NCI-H510A (cell line): ENCODE measurements around the gene PPARA.
"Not testable (repeated sequence)": the region's sequence is repeated elsewhere in the genome, so short reads cannot be mapped to it uniquely, and the experiment has no call there.

Source experiments
- DNase-seq: peaks from one replicate; lab custom pipeline; 2025; lab: John Stamatoyannopoulos, UW

PPARA gene

GRCh38 chr22:46244771-46245170, 94.4 kb downstream of the PPARA start:
- DNase-seq: no peak

DNA sequence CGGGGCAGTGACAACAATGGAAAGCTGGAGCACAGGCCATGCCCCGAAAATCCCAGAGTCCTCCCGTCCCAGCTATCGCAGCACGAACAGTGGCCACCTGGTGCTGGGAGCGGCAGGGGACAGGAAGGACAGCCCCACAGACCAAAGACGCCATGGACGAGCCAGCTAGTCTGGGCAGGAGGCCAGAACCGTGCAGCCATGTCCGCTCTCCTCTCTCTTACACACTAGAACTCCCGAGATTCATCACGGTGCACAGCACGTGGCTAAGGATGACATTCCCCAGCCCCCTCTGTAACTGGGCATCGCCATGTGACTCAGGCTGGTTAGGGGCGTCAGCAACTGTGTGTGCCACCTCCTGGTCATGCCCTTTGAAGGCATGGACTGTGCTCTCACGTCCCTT, 95.2 kb downstream of the PPARA start:
- DNase-seq: no peak

GRCh38 chr22:46246178-46246577, 95.9 kb downstream of the PPARA start:
- DNase-seq: no peak

GRCh38 chr22:46247443-46247975, 97.2 kb downstream of the PPARA start:
- DNase-seq: no peak

DNA sequence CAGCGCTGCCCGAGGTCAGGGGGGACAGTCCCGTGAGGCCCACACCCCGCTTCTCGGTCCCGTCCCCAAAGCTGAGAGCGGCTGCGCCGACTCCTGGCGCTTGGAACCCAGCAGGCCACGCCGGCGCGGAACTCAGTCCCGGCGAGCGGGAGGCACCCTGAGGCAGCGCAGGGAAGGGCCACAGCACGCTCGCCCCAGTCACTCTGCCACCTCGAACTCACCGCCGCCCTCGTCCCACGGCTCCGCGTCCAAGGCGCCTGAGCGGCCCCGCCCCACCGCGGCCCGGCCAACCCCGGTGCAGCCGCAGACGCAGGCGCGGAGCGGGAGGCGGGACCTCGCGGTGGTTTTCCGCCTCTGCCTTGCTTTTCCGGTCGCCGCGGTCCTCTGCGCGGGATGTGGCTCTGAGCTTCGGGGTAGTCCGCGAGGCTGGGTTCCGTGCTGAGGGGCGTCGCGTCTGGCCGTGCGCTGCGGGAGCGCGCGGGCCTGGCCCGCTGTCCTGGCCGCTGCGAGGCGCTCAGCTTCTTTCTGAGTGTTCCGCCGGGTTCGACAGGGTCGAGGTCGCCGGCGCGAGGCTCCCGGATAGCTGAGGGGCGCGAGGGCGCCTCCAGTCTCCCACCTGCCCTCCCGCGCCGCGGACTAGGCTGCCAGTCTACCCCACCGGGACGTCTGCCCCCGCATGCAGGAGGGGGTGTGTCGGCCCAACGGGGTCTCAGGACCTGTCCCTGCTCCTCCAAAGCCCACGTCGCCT, 99.9 kb downstream of the PPARA start, which contains the start of gene CDPF1:
TSS of gene CDPF1 (minus strand) at position 259 of the 748 bp plus-strand sequence. CDS start 2,009 bp downstream, outside the sequence.
- DNase-seq: peak; percentile 51

DNA sequence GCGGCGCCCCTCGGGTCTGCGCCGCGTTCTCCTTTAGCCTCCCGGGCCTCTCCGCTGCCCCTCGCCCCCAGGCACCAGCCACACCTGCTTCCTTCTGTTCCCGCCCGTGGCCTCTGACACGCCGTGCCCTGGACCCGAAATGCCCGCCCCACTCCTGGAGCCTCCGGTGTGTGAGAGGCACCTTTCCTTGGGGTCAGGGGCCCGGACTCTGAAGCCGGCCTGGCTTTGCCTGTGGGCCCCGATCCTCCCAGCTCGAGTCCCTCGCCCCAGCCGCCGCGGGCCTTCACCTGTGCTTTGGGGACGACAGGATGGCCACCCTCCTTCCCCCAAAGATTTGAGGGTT, 100.4 kb downstream of the PPARA start:
- no peak for DNase-seq

GRCh38 chr22:46251266-46251665, 100.9 kb downstream of the PPARA start:
- DNase-seq: no peak

DNA sequence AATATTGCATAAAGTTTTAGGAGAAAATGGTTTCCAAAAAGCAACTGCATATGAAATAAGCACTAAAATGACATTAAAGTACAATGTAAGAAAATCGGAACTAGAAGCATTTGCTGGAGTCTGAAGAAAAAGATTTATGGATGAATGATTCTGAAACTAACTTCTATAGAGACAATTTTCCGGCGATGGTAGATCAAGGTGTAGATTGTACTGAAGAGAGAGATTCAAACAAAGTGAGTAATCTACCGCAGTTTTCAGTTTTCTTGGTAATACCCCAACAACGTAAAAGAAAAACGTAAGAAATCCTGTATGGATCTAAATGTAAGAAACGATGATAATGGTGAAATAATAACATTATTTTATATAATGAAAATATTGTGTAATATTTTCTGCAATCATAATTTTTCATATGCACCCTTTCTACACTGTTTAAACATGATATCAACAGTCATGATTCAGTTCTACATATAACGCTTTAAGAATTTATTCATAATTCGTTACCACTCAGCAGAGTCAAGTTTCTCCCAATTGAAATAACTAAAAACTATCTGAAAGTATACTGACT, 101.6 kb downstream of the PPARA start:
- no peak for DNase-seq

- DNase-seq: no peak
Observed at GRCh38 chr22:46256358-46256958, 106.1 kb downstream of the PPARA start.

DNA sequence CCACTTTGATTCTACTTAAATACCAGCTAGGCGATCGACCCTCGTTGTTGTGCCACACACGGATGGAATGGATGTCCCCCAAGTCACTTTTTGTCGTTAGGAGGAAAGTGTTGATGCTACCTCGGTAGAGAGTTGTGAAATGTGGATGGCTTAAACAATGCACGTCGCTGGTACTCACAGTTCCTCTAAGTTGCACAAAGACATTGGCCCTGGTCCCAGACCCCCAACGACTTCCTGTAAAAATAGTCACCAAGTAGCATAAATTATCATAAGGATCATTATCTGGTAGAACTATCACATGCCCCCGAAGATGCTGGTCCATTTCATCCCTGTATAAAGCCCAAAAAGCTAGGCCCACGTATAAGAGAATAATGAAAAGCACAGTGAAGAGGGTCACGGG, 109.0 kb downstream of the PPARA start:
- no peak for DNase-seq

DNA sequence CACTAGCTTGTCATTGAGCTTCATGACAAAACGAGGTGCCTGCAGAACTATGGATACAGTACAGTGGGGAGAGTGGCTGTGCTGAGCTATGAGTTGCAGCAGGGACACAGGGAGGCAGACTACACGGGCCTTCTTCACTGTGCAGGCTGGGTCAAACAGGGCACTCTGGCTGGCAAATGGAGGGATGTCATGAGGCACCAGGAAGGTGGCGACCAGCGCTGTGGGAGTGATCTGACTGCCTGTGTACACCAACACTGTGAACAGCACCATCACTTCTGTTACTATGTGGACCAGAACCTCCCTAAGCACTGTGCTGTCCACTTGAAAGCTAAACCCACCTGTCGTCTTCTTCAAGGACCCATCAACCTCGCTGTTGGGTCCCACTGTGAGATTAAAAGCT, 109.7 kb downstream of the PPARA start:
- DNase-seq: no peak

DNA sequence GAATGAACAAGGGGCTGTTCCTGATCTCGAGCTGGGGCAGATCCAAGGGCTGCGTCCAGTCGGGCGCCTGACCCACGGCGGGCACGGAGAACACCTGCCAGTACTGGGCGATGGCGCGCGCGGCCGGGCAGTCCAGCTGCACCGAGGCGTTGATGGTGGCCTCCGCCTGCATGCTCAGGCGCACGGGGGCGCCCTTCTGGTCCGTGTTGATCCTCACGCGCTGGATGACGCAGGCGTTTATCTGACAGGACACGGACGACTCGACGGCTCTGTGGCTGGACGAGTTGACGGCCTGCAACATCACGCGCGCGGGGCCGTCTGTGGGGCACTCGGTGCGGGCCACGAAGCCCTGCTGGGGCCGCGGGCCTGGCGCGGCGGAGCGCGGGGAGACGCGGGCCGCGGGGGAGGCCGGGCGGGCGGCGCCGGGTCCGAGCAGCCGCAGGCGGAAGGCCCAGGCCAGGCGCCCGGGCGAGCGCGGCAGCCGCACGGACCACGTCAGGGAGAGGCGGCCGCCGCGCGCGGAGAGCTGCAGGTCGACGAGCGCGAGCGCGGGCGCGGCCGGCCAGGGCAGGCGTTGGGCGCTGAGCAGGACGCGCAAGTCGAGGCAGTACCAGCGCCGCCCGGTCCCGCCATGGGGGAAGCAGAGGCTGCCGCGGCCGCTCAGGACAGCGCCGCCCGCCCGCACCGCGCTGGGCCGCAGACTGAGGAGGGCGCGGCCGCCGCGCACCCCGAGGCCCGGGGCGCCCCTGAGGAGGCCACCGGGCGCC, 112.3 kb downstream of the PPARA start:
- DNase-seq: peak; percentile 21

DNA sequence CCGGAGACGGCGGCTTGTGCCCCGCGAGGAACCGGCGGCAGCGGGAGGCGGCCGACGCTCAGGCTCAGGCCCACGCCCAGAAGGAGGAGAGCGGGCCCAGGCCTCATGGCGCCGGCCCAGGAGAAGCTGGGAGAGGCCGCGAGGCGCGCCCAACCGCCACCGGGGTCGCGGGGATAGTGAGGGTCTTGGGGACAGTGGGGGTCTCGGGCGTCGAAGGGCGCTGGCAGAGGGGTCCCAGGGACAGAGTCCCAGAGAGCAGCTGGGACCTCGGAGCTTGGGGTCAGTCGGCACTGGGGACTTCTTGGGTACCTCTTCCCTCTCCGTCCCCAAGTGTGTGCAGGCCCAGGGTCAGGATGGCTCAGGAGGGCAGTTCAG, 112.9 kb downstream of the PPARA start, which contains the start of gene PKDREJ:
TSS of gene PKDREJ (minus strand) at position 128 of the 375 bp plus-strand sequence. CDS start at position 107, 21 bp downstream.
- DNase-seq: no peak

DNA sequence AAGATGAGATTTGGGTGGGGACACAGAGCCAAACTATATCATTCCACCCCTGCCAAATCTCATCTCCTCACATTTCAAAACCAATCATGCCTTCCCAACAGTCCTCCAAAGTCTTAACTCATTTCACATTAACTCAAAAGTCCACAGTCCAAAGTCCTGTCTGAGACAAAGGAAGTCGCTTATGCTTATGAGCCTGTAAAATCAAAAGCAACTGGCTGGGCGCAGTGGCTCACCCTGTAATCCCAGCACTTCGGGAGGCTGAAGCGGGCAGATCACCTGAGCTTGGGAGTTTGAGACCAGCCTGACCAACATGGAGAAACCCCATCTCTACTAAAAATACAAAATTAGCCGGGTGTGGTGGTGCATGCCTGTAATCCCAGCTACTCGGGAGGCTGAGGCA, 114.2 kb downstream of the PPARA start:
- DNase-seq: not testable (repeated sequence)

GRCh38 chr22:46265627-46266026, 115.3 kb downstream of the PPARA start:
- not testable (repeated sequence) for DNase-seq

DNA sequence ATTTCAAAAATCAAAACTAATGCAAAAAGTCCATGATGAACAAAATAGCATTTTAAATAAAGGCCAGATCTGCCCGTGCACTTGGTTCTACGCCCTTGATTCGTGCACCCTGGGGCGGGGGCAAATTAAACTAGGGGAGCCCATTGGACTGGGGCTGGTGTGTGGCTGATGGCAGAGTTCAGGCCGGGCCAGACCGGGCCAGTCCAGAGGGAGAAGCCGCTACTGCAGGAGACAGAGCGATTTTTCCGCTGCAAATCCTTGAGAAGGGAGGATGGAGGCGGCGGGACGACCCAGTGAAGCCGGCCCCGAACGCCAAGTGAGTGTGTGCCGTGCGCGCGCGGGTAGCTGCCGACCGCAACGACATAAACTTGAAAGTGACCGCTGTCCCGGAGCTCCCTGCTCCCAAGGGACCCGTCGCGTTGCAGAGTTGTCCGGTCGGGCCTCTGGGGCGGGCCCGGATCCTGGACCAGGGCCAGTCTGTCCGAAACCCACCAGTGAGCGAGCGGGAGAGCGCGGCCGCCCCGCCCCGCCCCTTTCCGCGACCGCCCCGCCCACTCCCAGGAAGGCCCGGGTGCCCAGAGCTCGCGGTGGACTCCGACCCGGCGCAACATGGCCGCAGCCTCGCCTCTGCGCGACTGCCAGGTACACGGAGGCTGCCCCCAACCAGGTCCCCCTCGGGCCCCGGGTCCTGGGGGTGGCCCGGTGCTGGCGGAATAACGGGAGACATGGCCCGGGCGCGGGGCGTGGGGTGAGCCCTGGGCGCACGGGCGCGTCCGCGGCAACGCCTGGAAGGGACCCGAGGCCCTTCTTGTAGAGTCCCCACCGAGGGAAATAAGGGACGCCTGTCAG, 117.3 kb downstream of the PPARA start, which contains the start of gene TTC38:
TSS of gene TTC38 (plus strand) at position 578 of the 849 bp plus-strand sequence. CDS start at position 610, 32 bp downstream.
- DNase-seq: no peak

- DNase-seq: no peak
Observed at GRCh38 chr22:46269564-46269963, 119.2 kb downstream of the PPARA start.

DNA sequence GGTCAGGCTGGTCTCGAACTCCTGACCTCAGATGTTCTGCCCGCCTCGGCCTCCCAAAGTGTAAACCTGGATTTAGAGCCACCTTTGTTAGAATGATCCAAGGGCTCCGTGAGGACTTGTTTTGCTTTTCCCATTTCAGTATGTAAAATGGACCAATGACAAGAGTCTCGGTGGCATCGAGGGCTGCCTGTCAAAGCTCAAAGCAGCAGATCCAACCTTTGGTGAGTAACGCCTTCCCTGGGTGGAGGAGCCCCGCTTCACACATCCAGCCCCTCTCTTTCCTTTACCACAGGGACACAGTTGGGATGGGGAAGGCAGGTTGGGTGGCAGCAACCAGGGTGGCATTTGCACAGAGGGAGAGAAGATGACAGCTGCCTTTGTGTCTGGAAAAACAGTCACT, 121.9 kb downstream of the PPARA start:
- no peak for DNase-seq

GRCh38 chr22:46272762-46273431, 122.6 kb downstream of the PPARA start:
- no peak for DNase-seq

DNA sequence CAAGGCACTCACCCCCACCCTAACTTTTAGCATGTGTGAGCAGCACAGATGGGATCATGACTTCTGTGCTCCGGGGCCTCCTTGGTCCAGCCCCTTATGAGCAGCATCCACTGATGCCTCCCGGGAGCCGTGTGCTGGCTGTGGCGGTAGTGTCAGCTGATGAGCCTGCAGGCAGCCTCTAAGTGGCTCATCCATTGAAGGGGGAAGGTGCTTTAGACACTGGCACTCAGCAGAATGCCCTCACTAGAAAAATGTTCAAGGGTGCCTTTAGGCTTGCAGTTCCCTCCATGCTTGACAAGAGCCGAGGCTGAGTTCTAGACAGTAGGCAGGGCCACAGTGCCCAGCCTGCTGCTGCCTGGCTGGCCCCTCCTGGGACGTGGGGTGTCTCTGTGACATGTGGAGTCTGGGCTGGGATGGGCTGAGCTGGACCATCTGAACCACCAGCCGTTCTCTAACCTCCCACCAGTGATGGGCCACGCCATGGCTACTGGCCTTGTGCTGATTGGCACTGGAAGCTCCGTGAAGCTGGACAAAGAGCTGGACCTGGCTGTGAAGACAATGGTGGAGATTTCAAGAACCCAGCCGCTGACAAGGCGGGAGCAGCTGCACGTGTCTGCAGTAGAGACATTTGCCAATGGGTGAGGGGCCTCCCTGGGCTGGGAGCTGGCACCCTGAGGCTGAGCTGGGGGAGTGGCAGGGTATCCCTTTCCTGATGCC, 123.3 kb downstream of the PPARA start:
- no peak for DNase-seq
